Astrocyte of the spinal cord (primary cell): ENCODE measurements around the gene C4BPA.

Experiments used
- DNase-seq: peaks from one replicate; pipeline ENCODE4 v3.0.0; 2011; ENCODE audit warnings: low read depth, low spot score
- H3K4me3 ChIP-seq: 2 replicates; pipeline ENCODE4 v1.5.1; 2011; ENCODE audit warnings: low read depth, mild to moderate bottlenecking, low read length, moderate library complexity
- CTCF ChIP-seq: IDR thresholded peaks from 2 replicates; pipeline ENCODE4 v1.5.1; 2012; ENCODE audit warnings: low read depth, mild to moderate bottlenecking, low read length, inconsistent platforms
- in situ Hi-C: cut with HindIII; loops from 2 replicates; pipeline ENCODE4 v1.10.0; 2017; ENCODE audit warnings: low sequenced_read_pairs

The C4BPA gene

GRCh38 chr1:207089627-207090355 is 14.2 kb upstream of the C4BPA start:
- DNase-seq = no peak
- in situ Hi-C loops = no loop called here
- H3K4me3 ChIP-seq = no peak overlapping the region
- no peak for TF ChIP-seq CTCF

- TF ChIP-seq CTCF = no peak
- no peak for DNase-seq
- H3K4me3 ChIP-seq = no peak overlapping the region
- in situ Hi-C loops = no loop called here
Measured at GRCh38 chr1:207091200-207091908, 12.7 kb upstream of the C4BPA start.

GRCh38 chr1:207093944-207094343 is 10.1 kb upstream of the C4BPA start:
- no peak for DNase-seq
- no peak overlapping the region for H3K4me3 ChIP-seq
- in situ Hi-C loops = no loop called here
- no peak for TF ChIP-seq CTCF

GRCh38 chr1:207097871-207098324 is 6.1 kb upstream of the C4BPA start:
- no peak for DNase-seq
- no peak for TF ChIP-seq CTCF
- no peak overlapping the region for H3K4me3 ChIP-seq
- in situ Hi-C loops = no loop called here

GRCh38 chr1:207101720-207102119 is 2.3 kb upstream of the C4BPA start:
- TF ChIP-seq CTCF = no peak
- no peak overlapping the region for H3K4me3 ChIP-seq
- no peak for DNase-seq
- in situ Hi-C loops = no loop called here

GRCh38 chr1:207102146-207102545 is 1.9 kb upstream of the C4BPA start:
- DNase-seq = no peak

More at GRCh38 chr1:207102146-207102545, 1.9 kb upstream of the C4BPA start:
- in situ Hi-C loops = no loop called here
- no peak for TF ChIP-seq CTCF
- no peak overlapping the region for H3K4me3 ChIP-seq
